ENCODE measurements around the gene PHLPP2. TPM values are rescaled to one million over a fixed set of nuclear protein-coding genes. Genes with fewer than 3 reads are reported as not detected.

The PHLPP2 gene
- total and polyA plus RNA-seq, 10 of the 15 experiments (the other 5 are each of a cell fraction or from before 2014, with no cell fraction given) = 1.0 to 13.2 (median 7.0) TPM

GRCh38 chr16:71673582-71673973, 50.9 kb downstream of the PHLPP2 start:
- Histone ChIP-seq H2AFZ (ENCODE audit: control insufficient read depth, low read depth, low read length) (no peak overlapping the region), H4K20me1 (ENCODE audit: control insufficient read depth, insufficient read depth) (no peaks in the 10 kb centered on the region), H3K27me3 (replicated peaks in 1 of 2; ENCODE audit: control insufficient read depth in 2 of 2, insufficient read depth in 2 of 2, low read length in 1 of 2) (no peaks in the 10 kb centered on the region), H3K9me3 (replicated peaks; ENCODE audit: control insufficient read depth, insufficient read depth, low read length) (no peaks in the 10 kb centered on the region; the same call in 2 of the 3 replicates), H3K36me3 (ENCODE audit: control insufficient read depth in 2 of 2, insufficient read depth in 2 of 2, low read length in 1 of 2) (no peaks in the 10 kb centered on the region; a peak in 1 of 4 replicates), H3K4me1 (ENCODE audit: control insufficient read depth, insufficient read depth, low read length) (no peaks in the 10 kb centered on the region), H3K27ac (ENCODE audit: control insufficient read depth, insufficient read depth) (no peak overlapping the region), H3K4me3 (no peak overlapping the region), H3K4me2 (ENCODE audit: control insufficient read depth, insufficient read depth) (no peak overlapping the region), H3K79me2 (ENCODE audit: control insufficient read depth, insufficient read depth, low read length) (no peaks in the 10 kb centered on the region), H3K9ac (ENCODE audit: control insufficient read depth, insufficient read depth, low read length) (no peak overlapping the region)
- FAIRE-seq (no peak), ATAC-seq (no peak), DNase-seq (ENCODE audit: low read depth, low spot score) (no peak)
- BruUV-seq (replicated peaks) = no TSS peak
- in situ Hi-C loops (cut with MboI) = no loop called here
- POLR2A ChIA-PET = no interaction called here
- CTCF ChIA-PET = no interaction called here
- SMC1A ChIA-PET (ENCODE audit: uncharacterized antibody, unreplicated experiment) = interaction anchor here (1.1 to 2.0 kb wide), 4 partner anchors 8 to 63 kb away, joined by 3 to 6 read pairs (median 4); no protein-coding TSS in a partner anchor
- TF ChIP-seq MTA3 (IDR thresholded peaks at IDR 0.05; ENCODE audit: borderline replicate concordance, low read length) (no peak), RUNX3 (IDR thresholded peaks at IDR 0.05; ENCODE audit: low read length) (no peak), HDGF (IDR thresholded peaks at IDR 0.05) (no peak), BHLHE40 (IDR thresholded peaks at IDR 0.05; ENCODE audit: borderline replicate concordance in 1 of 2, low read depth in 2 of 2, low read length in 1 of 2) (no peak), USF1 (IDR thresholded peaks at IDR 0.05; ENCODE audit: borderline replicate concordance, extremely low read length, insufficient read depth, low read depth, low read length) (no peak), ZNF384 (IDR thresholded peaks at IDR 0.05; ENCODE audit: borderline replicate concordance, low read depth, low read length) (no peak), BACH1 (IDR thresholded peaks at IDR 0.05; ENCODE audit: borderline replicate concordance) (no peak), POU2F2 (IDR thresholded peaks at IDR 0.05; ENCODE audit: borderline replicate concordance, low read depth, low read length) (no peak), NFYA (IDR thresholded peaks at IDR 0.05; ENCODE audit: borderline replicate concordance, low read depth, low read length) (no peak), NR2F1 (conservative IDR thresholded peaks at IDR 0.05) (no peak), CHD4 (IDR thresholded peaks at IDR 0.05) (no peak), SRF (IDR thresholded peaks at IDR 0.05; ENCODE audit: low read depth in 2 of 2, low read length in 2 of 2) (no peak), NR2C1 (IDR thresholded peaks at IDR 0.05) (no peak), REST (IDR thresholded peaks at IDR 0.05; ENCODE audit: low read depth, low read length) (no peak), HCFC1 (IDR thresholded peaks at IDR 0.05; ENCODE audit: low read length) (no peak), SUPT20H (IDR thresholded peaks at IDR 0.05; ENCODE audit: borderline replicate concordance, control insufficient read depth, low read depth, low read length) (no peak)
- RAD21 ChIA-PET (ENCODE audit: unreplicated experiment) = no interaction called here
- intact Hi-C loops (cut with micrococcal nuclease; ENCODE audit: unreplicated experiment) = no loop called here
- 95% methylated on average over 1 of the region's 1 CpG for WGBS (ENCODE audit: insufficient coverage, insufficient replicate concordance, low lambda C conversion rate, missing lambda C conversion rate)

All from GM12878 (cell line).